PFSK-1 (cell line): Measurements from ENCODE around the gene NKAIN2.

Experiments used
- POLR2AphosphoS5 ChIP-seq: IDR thresholded peaks from 2 replicates; pipeline ENCODE4 v1.6.1; 2012; ENCODE audit warnings: low read depth, mild to moderate bottlenecking, control low read depth, low read length, moderate library complexity
- REST ChIP-seq, 2 experiments: IDR thresholded peaks; 2 replicates each; pipeline versions ENCODE4 v1.6.1 to v1.8.0; 2011 to 2012; ENCODE audit warnings: low read depth in 2 of 2, low read length in 2 of 2, control low read depth in 1 of 2, inconsistent platforms in 1 of 2, mild to moderate bottlenecking in 1 of 2, moderate library complexity in 1 of 2; ENCODE audit not compliant: insufficient read depth in 1 of 2
- TAF1 ChIP-seq: IDR thresholded peaks from 2 replicates; pipeline ENCODE4 v1.6.1; 2012; ENCODE audit warnings: low read length, control low read depth, borderline replicate concordance; ENCODE audit not compliant: insufficient read depth

GRCh38 chr6:124868481-124868880 is 1064.8 kb downstream of the NKAIN2 start:
- TF ChIP-seq POLR2AphosphoS5 (no peak), REST (IDR thresholded peaks at IDR 0.05; ENCODE audit: insufficient read depth in 1 of 2, low read depth in 2 of 2, low read length in 2 of 2) (no peak), TAF1 (no peak)
